Activated gamma-delta T cell treated with anti-CD3 and anti-CD28 coated beads, Interleukin-2, amount 50 U/mL, for 16 hours (primary cell): Measurements from ENCODE around the gene CABLES1.

Experiments
- DNase-seq: peaks from one replicate; pipeline ENCODE4 v3.0.0-alpha.2; 2020; ENCODE audit warnings: low read depth

Gene CABLES1

GRCh38 chr18:23113576-23113975 lies 21.7 kb upstream of the CABLES1 start:
- DNase-seq, result no peak

- no peak for DNase-seq
These were observed 21.0 kb upstream of the CABLES1 start for GRCh38 chr18:23114171-23114881.

- DNase-seq, result no peak
These were observed 20.4 kb upstream of the CABLES1 start for GRCh38 chr18:23114911-23115310.

GRCh38 chr18:23115683-23116096 lies 19.6 kb upstream of the CABLES1 start:
- DNase-seq, result no peak

- no peak for DNase-seq
These were observed 14.2 kb upstream of the CABLES1 start for GRCh38 chr18:23121133-23121532.

DNA sequence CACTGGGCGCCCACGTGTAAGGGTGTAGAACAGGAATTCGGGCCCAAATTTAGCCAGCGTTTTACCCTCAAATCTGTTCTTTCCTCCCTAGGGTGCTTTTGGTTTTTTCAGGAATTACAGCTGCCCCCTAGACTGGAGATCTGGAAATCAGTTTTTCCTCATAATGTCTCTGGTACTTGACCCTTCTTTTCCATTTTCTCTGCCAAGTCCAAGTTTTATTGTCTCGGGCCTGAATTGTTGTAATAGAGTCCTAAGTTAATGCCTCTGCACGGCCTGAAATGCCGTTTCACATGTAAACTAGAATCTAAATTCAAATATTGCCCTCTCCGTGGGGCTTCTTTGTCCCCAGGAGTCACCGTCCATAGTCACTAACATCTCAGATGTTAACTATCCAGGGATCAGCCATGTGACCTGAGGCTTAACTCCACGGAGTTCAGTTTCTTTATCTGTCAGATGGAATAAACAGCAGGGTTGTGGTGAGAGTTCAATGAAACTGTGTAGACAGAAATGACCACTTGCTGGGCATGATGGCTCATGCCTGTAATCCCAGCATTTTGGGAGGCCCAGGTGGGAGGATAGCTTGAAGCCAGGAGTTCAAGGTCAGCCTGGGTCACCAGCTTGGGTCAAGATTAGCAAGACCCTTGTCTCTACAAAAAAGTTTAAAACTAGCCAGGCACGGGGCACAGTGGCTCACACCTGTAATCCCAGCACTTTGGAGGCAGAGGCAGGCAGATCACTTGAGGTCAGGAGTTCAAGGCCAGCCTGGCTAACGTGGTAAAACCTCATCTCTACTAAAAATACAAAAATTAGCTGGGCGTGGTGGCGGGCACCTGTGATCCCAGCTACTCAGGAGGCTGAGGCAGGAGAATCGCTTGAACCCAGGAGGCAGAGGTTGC lies 12.7 kb upstream of the CABLES1 start:
- no peak for DNase-seq

GRCh38 chr18:23126376-23127056 lies 8.8 kb upstream of the CABLES1 start:
- no peak for DNase-seq

DNA sequence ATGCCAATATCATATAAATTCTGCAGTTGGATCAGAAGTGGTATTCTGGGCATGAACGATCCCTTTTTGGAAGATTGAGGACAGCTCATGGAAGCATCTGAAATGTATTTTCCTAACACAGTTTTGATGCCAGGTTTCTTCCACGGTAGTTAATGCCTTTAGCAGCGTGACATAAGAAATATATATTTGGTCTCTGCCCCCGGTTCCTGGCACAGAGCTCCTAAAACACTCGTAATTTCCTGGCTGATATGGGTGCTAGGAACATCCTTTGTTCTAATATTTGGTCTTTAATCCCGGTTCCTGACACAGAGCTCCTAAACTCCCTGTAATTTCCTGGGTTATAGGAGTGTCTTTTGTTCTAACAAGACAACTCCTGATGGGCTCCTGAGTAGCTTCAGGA lies 8.2 kb upstream of the CABLES1 start:
- DNase-seq, result no peak

DNA sequence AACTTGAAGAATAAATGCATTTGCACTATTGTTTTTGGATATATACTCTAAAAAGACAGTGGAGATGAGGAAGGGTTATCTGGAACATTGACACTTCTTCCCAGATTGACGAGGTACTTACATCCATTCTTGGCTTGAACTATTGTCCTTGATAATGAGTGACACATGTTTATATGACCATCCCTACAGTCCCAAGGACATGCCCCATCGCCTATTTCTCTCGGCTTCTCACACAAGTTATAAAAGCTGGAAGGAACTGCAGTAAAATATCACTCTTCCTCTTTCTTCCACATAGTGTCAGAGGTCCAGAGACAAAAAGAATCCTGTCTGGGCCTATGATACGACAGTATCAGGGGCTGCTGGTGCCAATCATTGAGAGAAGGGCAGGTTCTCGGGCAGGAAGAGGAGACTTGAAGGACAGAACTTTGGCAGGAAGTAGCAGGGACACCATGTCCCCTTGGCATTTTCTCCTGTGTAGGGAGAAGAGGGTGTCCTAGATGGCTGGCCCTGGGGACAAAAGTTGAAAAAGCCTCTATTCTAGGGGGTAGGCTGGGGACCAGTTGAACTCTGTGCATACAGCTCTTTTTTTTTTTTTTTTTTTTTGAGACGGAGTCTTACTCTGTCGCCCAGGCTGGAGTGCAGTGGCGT lies 5.8 kb upstream of the CABLES1 start:
- DNase-seq, result no peak

DNA sequence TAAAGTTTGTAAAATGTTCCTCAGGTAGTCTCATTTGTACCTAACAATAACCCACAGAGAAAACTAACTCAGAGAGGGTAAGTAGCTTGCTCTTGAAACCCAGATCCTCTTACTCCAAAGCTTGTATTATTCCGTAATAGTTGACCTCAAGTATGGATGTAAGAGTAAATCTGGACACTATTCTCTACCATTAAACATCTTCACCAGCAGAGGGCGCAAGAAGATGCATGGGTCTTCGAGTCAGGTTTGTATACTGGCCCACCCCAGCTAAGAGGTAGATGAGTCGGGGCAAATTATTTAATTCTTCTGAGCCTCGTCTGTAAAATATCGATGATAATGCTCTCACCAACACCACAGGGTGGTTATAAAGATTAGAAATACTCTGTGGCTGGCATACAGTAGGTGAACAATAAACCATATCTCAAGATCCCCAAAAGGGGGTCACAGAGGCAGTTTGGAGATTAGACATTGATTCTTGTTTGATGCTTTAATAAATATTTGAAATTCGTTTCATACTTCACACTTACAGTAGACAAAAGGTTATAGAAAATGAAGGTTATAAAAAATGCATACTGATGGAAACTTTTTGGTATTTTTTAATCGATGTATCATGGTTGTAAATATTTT lies 3.5 kb upstream of the CABLES1 start:
- DNase-seq, result peak; percentile 59

DNA sequence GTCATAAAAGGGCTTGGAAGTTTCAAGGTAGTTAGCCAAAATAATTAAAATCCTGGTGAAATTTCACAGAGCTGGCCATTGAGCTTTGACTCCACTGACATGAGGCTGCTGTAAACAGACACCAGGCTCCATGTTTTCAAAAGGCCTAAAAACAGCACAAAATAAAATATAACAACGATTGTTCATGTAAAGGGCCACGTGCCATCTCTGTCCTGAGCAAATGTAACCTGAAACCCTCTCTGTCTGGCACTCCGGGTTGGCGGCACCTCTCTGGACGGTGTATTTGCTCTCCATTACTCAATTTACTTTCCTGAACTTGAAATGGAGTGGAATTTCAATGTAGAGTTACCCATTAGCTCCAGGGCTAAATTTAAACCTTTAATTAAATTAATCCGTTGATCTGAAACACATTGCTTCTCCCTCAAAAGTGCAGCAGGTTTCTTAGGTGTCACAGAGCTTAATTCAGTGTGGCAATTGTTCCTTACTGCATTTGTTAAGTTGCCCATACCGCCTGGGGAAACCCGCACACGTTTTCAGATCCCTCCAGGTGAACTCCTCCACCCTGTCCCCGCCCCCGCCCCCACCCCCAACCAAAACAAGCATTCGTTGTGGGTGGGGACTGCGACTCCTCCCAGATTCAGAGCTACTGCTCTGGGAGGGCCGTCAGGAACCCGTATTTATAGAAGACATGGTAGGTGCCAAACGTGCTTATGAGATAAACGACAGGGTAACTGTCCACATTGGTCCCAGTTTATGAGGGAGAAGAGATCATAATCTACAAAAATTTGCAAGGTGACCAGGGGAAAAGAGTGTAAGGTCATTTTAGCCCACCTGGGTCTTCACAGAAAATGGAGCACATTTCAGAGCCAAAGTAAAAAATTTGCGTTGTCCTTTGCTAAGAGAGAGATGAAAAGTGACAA lies 1.2 kb upstream of the CABLES1 start:
- no peak for DNase-seq

- no peak for DNase-seq
These were observed 453 bp downstream of the CABLES1 start for GRCh38 chr18:23135550-23136325.

- no peak for DNase-seq
These were observed 1.2 kb downstream of the CABLES1 start for GRCh38 chr18:23136326-23137096.

DNA sequence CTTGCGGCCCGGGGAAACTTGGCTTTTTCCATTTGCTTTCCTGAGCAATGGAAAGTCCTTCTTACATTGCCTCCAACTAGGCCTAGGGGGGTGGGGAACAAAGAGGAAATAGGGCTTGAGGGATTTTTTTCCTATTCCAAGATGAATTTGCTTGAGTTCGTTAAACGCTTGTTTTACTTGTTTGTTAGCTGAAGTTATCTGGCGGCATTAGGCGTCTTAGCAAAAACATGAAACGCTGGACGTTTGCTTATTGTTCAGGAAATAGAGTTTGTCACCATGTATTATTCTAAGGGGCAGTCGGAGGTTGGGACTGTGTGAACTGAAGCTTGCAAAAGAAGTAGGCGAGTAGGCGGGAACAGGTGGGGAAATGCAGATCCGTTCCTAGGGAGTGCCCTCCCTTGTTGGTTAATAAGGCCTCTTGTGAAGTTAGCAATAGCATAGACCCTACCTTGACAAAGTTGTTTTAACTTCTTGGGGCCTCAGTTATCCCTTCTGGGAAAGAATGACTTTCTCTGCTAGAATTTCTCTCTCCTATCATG lies 1.9 kb downstream of the CABLES1 start:
- DNase-seq, result no peak

- DNase-seq, result no peak
These were observed 2.5 kb downstream of the CABLES1 start for GRCh38 chr18:23137788-23138216.

GRCh38 chr18:23138471-23138870 lies 3.2 kb downstream of the CABLES1 start:
- DNase-seq, result no peak

- no peak for DNase-seq
These were observed 6.1 kb downstream of the CABLES1 start for GRCh38 chr18:23141104-23141999.
